Parathyroid adenoma (tissue), 2 donors: ENCODE results near the gene HTR1E.
A peak's percentile ranks its signal among the peaks of the same experiment; 100 is the strongest.

Experiments
- H2AFZ ChIP-seq: fragments of 300-600 bp; sonication (generic); one replicate; pipeline ENCODE4 v1.7.0; 2017; ENCODE audit warnings: antibody characterized with exemption, mild to moderate bottlenecking
- H3K27ac ChIP-seq: fragments of 300-600 bp; sonication (generic); one replicate; pipeline ENCODE4 v1.7.0; 2017
- H3K27me3 ChIP-seq: fragments of 300-600 bp; sonication (generic); one replicate; pipeline ENCODE4 v1.7.0; 2017; ENCODE audit warnings: low read length; ENCODE audit not compliant: control insufficient read depth, insufficient read depth
- H3K36me3 ChIP-seq: fragments of 300-600 bp; sonication (generic); one replicate; pipeline ENCODE4 v1.7.0; 2017; ENCODE audit warnings: low read length; ENCODE audit not compliant: control insufficient read depth, insufficient read depth
- H3K4me1 ChIP-seq: fragments of 300-600 bp; sonication (generic); one replicate; pipeline ENCODE4 v1.7.0; 2017; ENCODE audit warnings: control low read depth
- H3K4me2 ChIP-seq: fragments of 300-600 bp; sonication (generic); one replicate; pipeline ENCODE4 v1.7.0; 2017; ENCODE audit warnings: low read length
- H3K4me3 ChIP-seq: fragments of 300-600 bp; sonication (generic); one replicate; pipeline ENCODE4 v1.7.0; 2017; ENCODE audit warnings: low read depth, low read length
- H3K79me2 ChIP-seq: fragments of 300-600 bp; sonication (generic); one replicate; pipeline ENCODE4 v1.7.0; 2017; ENCODE audit warnings: control low read depth
- H3K9ac ChIP-seq: fragments of 300-600 bp; sonication (generic); one replicate; pipeline ENCODE4 v1.7.0; 2017; ENCODE audit warnings: mild to moderate bottlenecking
- H3K9me3 ChIP-seq: fragments of 300-600 bp; sonication (generic); one replicate; pipeline ENCODE4 v1.7.0; 2017; ENCODE audit warnings: low read length; ENCODE audit not compliant: control insufficient read depth
- TF ChIP-seq, protein P1 (sequence below): fragments of 300-600 bp; sonication (generic); IDR thresholded peaks from one replicate; pipeline ENCODE4 v1.7.0; 2017; ENCODE audit warnings: antibody characterized with exemption, mild to moderate bottlenecking
- donor health status: primary hyperparathyroidism.

Gene HTR1E

GRCh38 chr6:86934365-86934764 lies 3.0 kb upstream of the HTR1E start:
- no peaks in the 10 kb centered on the region for H3K4me1 ChIP-seq
- no peaks in the 10 kb centered on the region for H3K36me3 ChIP-seq
- TF ChIP-seq, protein P1, sequence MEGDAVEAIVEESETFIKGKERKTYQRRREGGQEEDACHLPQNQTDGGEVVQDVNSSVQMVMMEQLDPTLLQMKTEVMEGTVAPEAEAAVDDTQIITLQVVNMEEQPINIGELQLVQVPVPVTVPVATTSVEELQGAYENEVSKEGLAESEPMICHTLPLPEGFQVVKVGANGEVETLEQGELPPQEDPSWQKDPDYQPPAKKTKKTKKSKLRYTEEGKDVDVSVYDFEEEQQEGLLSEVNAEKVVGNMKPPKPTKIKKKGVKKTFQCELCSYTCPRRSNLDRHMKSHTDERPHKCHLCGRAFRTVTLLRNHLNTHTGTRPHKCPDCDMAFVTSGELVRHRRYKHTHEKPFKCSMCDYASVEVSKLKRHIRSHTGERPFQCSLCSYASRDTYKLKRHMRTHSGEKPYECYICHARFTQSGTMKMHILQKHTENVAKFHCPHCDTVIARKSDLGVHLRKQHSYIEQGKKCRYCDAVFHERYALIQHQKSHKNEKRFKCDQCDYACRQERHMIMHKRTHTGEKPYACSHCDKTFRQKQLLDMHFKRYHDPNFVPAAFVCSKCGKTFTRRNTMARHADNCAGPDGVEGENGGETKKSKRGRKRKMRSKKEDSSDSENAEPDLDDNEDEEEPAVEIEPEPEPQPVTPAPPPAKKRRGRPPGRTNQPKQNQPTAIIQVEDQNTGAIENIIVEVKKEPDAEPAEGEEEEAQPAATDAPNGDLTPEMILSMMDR, result no peak
- H3K79me2 ChIP-seq, result no peaks in the 10 kb centered on the region
- H3K27me3 ChIP-seq, result no peaks in the 10 kb centered on the region
- no peaks in the 10 kb centered on the region for H3K9me3 ChIP-seq
- no peak overlapping the region for H3K4me3 ChIP-seq
- no peak overlapping the region for H2AFZ ChIP-seq
- no peak overlapping the region for H3K9ac ChIP-seq
- H3K27ac ChIP-seq, result no peak overlapping the region
- H3K4me2 ChIP-seq, result no peak overlapping the region

GRCh38 chr6:86936834-86937218 lies 502 bp upstream of the HTR1E start:
- H3K9ac ChIP-seq, result no peak overlapping the region
- peak overlapping the region; percentile 77 for H2AFZ ChIP-seq

DNA sequence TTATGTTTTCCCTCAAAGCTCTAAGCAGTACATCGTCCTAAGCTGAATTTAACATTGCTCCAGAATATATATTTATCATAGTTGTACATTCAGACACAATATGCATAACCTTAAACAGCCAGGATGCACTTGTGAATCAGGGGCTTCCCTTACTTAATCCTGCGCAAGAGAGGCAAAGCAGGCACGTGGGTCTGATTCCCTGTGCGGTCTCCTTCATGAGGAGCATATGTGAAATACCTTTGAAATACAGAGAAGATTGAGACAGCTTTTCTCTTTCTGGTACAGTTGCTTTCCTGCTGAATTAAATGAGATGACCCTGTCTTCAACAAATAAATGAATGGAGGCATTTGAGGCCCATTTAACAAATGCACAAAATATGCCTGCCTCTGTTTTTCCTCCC lies 1.5 kb downstream of the HTR1E start:
- Histone ChIP-seq H3K36me3 (no peaks in the 10 kb centered on the region), H3K4me2 (no peak overlapping the region), H3K79me2 (no peaks in the 10 kb centered on the region), H3K9ac (no peak overlapping the region), H3K9me3 (no peaks in the 10 kb centered on the region), H3K4me3 (no peak overlapping the region), H3K4me1 (no peaks in the 10 kb centered on the region), H3K27ac (no peak overlapping the region), H2AFZ (no peak overlapping the region), H3K27me3 (no peaks in the 10 kb centered on the region)
- TF ChIP-seq, protein P1, result no peak

More at GRCh38 chr6:86936834-86937218, 502 bp upstream of the HTR1E start:
- no peaks in the 10 kb centered on the region for H3K4me1 ChIP-seq
- peak overlapping the region; percentile 90 for H3K4me2 ChIP-seq
- H3K4me3 ChIP-seq, result peak overlapping the region; percentile 50
- no peaks in the 10 kb centered on the region for H3K9me3 ChIP-seq
- no peaks in the 10 kb centered on the region for H3K36me3 ChIP-seq
- no peak overlapping the region for H3K27ac ChIP-seq
- H3K27me3 ChIP-seq, result no peaks in the 10 kb centered on the region
- TF ChIP-seq, protein P1, result no peak
- no peaks in the 10 kb centered on the region for H3K79me2 ChIP-seq

DNA sequence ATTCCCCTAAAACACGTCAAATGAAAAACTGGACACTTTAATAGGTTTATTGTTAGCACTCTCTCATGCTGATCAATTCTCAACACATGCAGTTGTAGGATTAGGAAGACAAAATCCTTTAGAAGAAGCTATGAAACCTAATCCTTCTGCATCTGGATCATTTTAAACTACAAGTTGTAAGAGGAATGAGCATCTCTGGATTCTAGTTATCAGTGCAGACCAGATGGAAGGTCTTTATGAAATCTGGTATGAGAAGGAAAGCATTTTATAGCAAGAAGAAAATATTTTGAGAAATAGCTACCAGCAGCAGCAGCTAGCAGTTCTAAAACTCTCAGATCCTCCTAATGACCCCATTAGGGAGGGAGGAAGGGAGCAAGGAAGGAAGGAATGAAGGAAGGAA lies 4.1 kb downstream of the HTR1E start:
- TF ChIP-seq, protein P1, result no peak
- no peaks in the 10 kb centered on the region for H3K4me1 ChIP-seq

DNA sequence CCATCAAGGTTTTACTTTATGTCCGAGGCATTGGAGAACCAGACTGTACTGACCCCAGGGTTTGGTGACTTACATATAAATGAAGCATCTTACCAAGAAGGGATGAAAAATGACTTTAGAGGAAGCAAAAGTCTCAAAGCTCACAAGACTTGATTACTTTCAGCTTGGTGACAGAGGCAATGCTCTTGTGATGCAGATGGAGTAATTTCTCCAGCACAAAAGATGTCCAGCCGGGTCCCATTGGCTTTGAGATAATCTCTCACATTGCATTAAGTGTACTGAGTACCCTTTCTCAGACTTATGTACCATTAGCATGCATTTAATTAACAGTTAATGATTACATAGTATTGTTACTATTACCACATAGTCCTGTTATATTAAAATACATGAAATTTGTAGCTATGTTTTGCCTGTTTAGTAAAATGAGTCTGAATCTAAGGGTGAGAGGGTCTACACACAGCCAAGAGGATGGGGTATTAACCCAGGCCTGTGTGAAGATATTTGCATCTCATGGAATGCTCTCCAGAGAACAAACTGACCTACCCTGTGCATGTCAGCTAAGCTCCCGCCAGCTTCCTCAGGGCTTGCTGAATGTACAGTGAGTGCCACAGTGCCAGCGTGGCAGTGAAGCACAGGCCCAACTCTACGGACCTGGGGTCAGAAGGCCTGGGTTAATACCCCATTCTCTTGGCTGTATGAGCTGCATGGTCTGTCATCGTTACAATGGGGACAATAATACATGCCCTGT lies 5.6 kb downstream of the HTR1E start:
- no peaks in the 10 kb centered on the region for H3K4me1 ChIP-seq
- no peak overlapping the region for H3K27ac ChIP-seq
- TF ChIP-seq, protein P1, result no peak
- no peak overlapping the region for H3K4me3 ChIP-seq
- H3K9me3 ChIP-seq, result no peaks in the 10 kb centered on the region
- no peaks in the 10 kb centered on the region for H3K36me3 ChIP-seq
- H2AFZ ChIP-seq, result no peak overlapping the region
- no peaks in the 10 kb centered on the region for H3K79me2 ChIP-seq
- H3K9ac ChIP-seq, result no peak overlapping the region
- H3K4me2 ChIP-seq, result no peak overlapping the region
- no peaks in the 10 kb centered on the region for H3K27me3 ChIP-seq

More for the DNA sequence above, 4.1 kb downstream of the HTR1E start:
- H2AFZ ChIP-seq, result no peak overlapping the region
- H3K9ac ChIP-seq, result no peak overlapping the region
- no peaks in the 10 kb centered on the region for H3K9me3 ChIP-seq
- H3K4me2 ChIP-seq, result no peak overlapping the region
- H3K27me3 ChIP-seq, result no peaks in the 10 kb centered on the region
- H3K36me3 ChIP-seq, result no peaks in the 10 kb centered on the region
- H3K27ac ChIP-seq, result no peak overlapping the region
- H3K4me3 ChIP-seq, result no peak overlapping the region
- H3K79me2 ChIP-seq, result no peaks in the 10 kb centered on the region
